GM19193 (cell line): ENCODE measurements around the gene TTC21B.

Experiments
- POLR2A ChIP-seq: IDR thresholded peaks from 4 replicates; pipeline ENCODE4 v1.6.1; 2011; ENCODE audit not compliant: insufficient read depth, insufficient read length; ENCODE audit errors: extremely low read depth

The TTC21B gene

GRCh38 chr2:165874445-165875039, 79.0 kb downstream of the TTC21B start:
- TF ChIP-seq POLR2A = no peak

GRCh38 chr2:165872101-165872791, 81.3 kb downstream of the TTC21B start:
- TF ChIP-seq POLR2A = no peak

- TF ChIP-seq POLR2A = no peak
These were observed 82.6 kb downstream of the TTC21B start for GRCh38 chr2:165871025-165871424.

- TF ChIP-seq POLR2A = no peak
These were observed 83.2 kb downstream of the TTC21B start for GRCh38 chr2:165870346-165870745.

GRCh38 chr2:165868211-165868610, 85.4 kb downstream of the TTC21B start:
- TF ChIP-seq POLR2A = no peak

- no peak for TF ChIP-seq POLR2A
These were observed 89.3 kb downstream of the TTC21B start for GRCh38 chr2:165864296-165864695.

GRCh38 chr2:165863810-165864261, 89.7 kb downstream of the TTC21B start:
- no peak for TF ChIP-seq POLR2A

- no peak for TF ChIP-seq POLR2A
These were observed 95.7 kb downstream of the TTC21B start for GRCh38 chr2:165857876-165858275.

GRCh38 chr2:165852394-165852793, 101.2 kb downstream of the TTC21B start:
- TF ChIP-seq POLR2A = no peak

GRCh38 chr2:165847001-165847400, 106.6 kb downstream of the TTC21B start:
- no peak for TF ChIP-seq POLR2A

- no peak for TF ChIP-seq POLR2A
These were observed 107.5 kb downstream of the TTC21B start for GRCh38 chr2:165846056-165846455.

- no peak for TF ChIP-seq POLR2A
These were observed 109.4 kb downstream of the TTC21B start for GRCh38 chr2:165844216-165844615.

GRCh38 chr2:165843351-165843750, 110.2 kb downstream of the TTC21B start:
- no peak for TF ChIP-seq POLR2A

- TF ChIP-seq POLR2A = no peak
These were observed 113.1 kb downstream of the TTC21B start for GRCh38 chr2:165840333-165840958.

- TF ChIP-seq POLR2A = no peak
These were observed 114.0 kb downstream of the TTC21B start for GRCh38 chr2:165839610-165840009.

- TF ChIP-seq POLR2A = no peak
These were observed 116.5 kb downstream of the TTC21B start for GRCh38 chr2:165837122-165837521.
